Gastroesophageal sphincter (tissue), 4 donors: ENCODE results near the gene ALAS2. TPM values are rescaled to one million over a fixed set of nuclear protein-coding genes. Genes with fewer than 3 reads are reported as not detected.

Experiments
- ATAC-seq: fragments of 150-250 bp; one replicate; pipeline ENCODE4 v1.9.1; 2016; ENCODE audit warnings: mild to moderate bottlenecking, moderate library complexity
- H3K27ac ChIP-seq, 4 donors: fragments of 200-600 bp; sonication (generic) in 3 of 4; 1 replicate in 3 of 4; 2 replicates in 1 of 4; pipeline ENCODE4 v1.5.1; 2016 to 2019
- H3K27me3 ChIP-seq: fragments of 200-600 bp; sonication (generic); one replicate; pipeline ENCODE4 v1.5.1; 2019
- H3K36me3 ChIP-seq, 2 donors: fragments of 200-600 bp; sonication (generic); one replicate each; pipeline ENCODE4 v1.5.1; 2019; ENCODE audit warnings: control low read depth in 1 of 2
- H3K4me1 ChIP-seq, 3 donors: fragments of 200-600 bp; sonication (generic); 1 replicate in 2 of 3; 2 replicates in 1 of 3; pipeline ENCODE4 v1.5.1; 2016 to 2019; ENCODE audit warnings: control low read depth in 2 of 3
- H3K4me3 ChIP-seq, 2 donors: fragments of 200-600 bp; sonication (generic); one replicate each; pipeline ENCODE4 v1.5.1; 2019; ENCODE audit warnings: mild to moderate bottlenecking in 1 of 2, moderate library complexity in 1 of 2
- H3K9me3 ChIP-seq, 3 donors: fragments of 200-600 bp; sonication (generic); one replicate each; pipeline ENCODE4 v1.5.1; 2017 to 2019; ENCODE audit warnings: control low read depth in 2 of 3
- CTCF ChIP-seq, 4 experiments: fragments of 200-600 bp in 2 of 4; fragments of 450-650 bp in 2 of 4; sonication (generic) in 1 of 4; IDR thresholded peaks; one replicate each; pipeline ENCODE4 v1.5.1; 2017 to 2019; ENCODE audit warnings: antibody characterized with exemption in 4 of 4, mild to moderate bottlenecking in 2 of 4, moderate library complexity in 2 of 4
- EP300 ChIP-seq: sonication (generic); formaldehyde crosslinking; IDR thresholded peaks from one replicate; pipeline ENCODE4 v1.6.1; 2017; ENCODE audit warnings: antibody characterized with exemption, mild to moderate bottlenecking
- POLR2A ChIP-seq, 2 donors: fragments of 450-650 bp; IDR thresholded peaks; one replicate each; pipeline ENCODE4 v1.6.1; 2017; ENCODE audit warnings: antibody characterized with exemption in 2 of 2, mild to moderate bottlenecking in 2 of 2, moderate library complexity in 1 of 2
- POLR2AphosphoS5 ChIP-seq: sonication (generic); formaldehyde crosslinking; IDR thresholded peaks from one replicate; pipeline ENCODE4 v1.6.1; 2017; ENCODE audit warnings: antibody characterized with exemption
- WGBS, 2 donors: methylation state at CpG; one replicate each; pipeline ENCODE4 v1.1.5; 2018; ENCODE audit warnings: low coverage in 1 of 2; 5-methylcytosine and 5-hydroxymethylcytosine counted together
- total RNA-seq, 4 donors: library from RNA; depleted of rRNA; stranded (reverse); fragments of >200 nt; gene quantifications; one replicate each; pipeline ENCODE4 v1.1.0, GENCODE V29; 2016

The ALAS2 gene
- total RNA-seq, 4 donors from 2014 or later = 0.39 to 2.2 (median 1.4) TPM; not detected in 1

- Histone ChIP-seq H3K4me1 (no peaks in the 10 kb centered on the region), H3K27ac (no peak overlapping the region), H3K27me3 (no peaks in the 10 kb centered on the region), H3K36me3 (no peaks in the 10 kb centered on the region), H3K4me3 (no peak overlapping the region), H3K9me3 (no peaks in the 10 kb centered on the region)
- ATAC-seq = no peak
- 72% methylated on average over 3 to 5 of the region's 6 CpGs for WGBS, 2 donors
- TF ChIP-seq POLR2A (IDR thresholded peaks at IDR 0.05) (no peak), EP300 (no peak), POLR2AphosphoS5 (no peak)
Measured at GRCh38 chrX:54980334-54980733, 50.4 kb downstream of the ALAS2 start.

GRCh38 chrX:54979432-54979831 is 51.3 kb downstream of the ALAS2 start:
- Histone ChIP-seq H3K36me3 (no peaks in the 10 kb centered on the region), H3K27me3 (no peaks in the 10 kb centered on the region), H3K9me3 (no peaks in the 10 kb centered on the region), H3K27ac (no peak overlapping the region), H3K4me3 (no peak overlapping the region), H3K4me1 (no peaks in the 10 kb centered on the region)
- ATAC-seq = no peak
- TF ChIP-seq POLR2AphosphoS5 = no peak
- no peak for TF ChIP-seq EP300
- TF ChIP-seq POLR2A (IDR thresholded peaks at IDR 0.05) = no peak
- TF ChIP-seq CTCF (IDR thresholded peaks at IDR 0.05) = no peak

GRCh38 chrX:54978448-54978847 is 52.3 kb downstream of the ALAS2 start:
- ATAC-seq = no peak
- H3K36me3 ChIP-seq = no peaks in the 10 kb centered on the region

GRCh38 chrX:54977387-54977786 is 53.4 kb downstream of the ALAS2 start:
- Histone ChIP-seq H3K4me1 (no peaks in the 10 kb centered on the region), H3K36me3 (no peaks in the 10 kb centered on the region), H3K9me3 (no peaks in the 10 kb centered on the region), H3K4me3 (no peak overlapping the region), H3K27me3 (no peaks in the 10 kb centered on the region), H3K27ac (no peak overlapping the region)
- no peak for TF ChIP-seq POLR2AphosphoS5
- TF ChIP-seq POLR2A (IDR thresholded peaks at IDR 0.05) = no peak
- TF ChIP-seq EP300 = no peak
- no peak for TF ChIP-seq CTCF (IDR thresholded peaks at IDR 0.05)
- no peak for ATAC-seq
- 56 to 69% methylated on average over 4 of the region's 4 CpGs for WGBS, 2 donors

More at GRCh38 chrX:54978448-54978847, 52.3 kb downstream of the ALAS2 start:
- Histone ChIP-seq H3K4me1 (no peaks in the 10 kb centered on the region), H3K4me3 (no peak overlapping the region), H3K9me3 (no peaks in the 10 kb centered on the region), H3K27me3 (no peaks in the 10 kb centered on the region), H3K27ac (no peak overlapping the region)
- TF ChIP-seq POLR2AphosphoS5 (no peak), POLR2A (IDR thresholded peaks at IDR 0.05) (no peak), CTCF (IDR thresholded peaks at IDR 0.05) (no peak), EP300 (no peak)

- TF ChIP-seq CTCF (IDR thresholded peaks at IDR 0.05) (no peak), EP300 (no peak), POLR2A (IDR thresholded peaks at IDR 0.05) (no peak), POLR2AphosphoS5 (no peak)
- ATAC-seq = no peak
- no peak overlapping the region for H3K4me3 ChIP-seq
- H3K9me3 ChIP-seq = no peaks in the 10 kb centered on the region
- no peak overlapping the region for H3K27ac ChIP-seq
- H3K36me3 ChIP-seq = no peaks in the 10 kb centered on the region
- 70 to 73% methylated on average over 3 of the region's 4 CpGs for WGBS, 2 donors
- no peaks in the 10 kb centered on the region for H3K27me3 ChIP-seq
- H3K4me1 ChIP-seq = no peaks in the 10 kb centered on the region
Measured at GRCh38 chrX:54964766-54965497, 65.8 kb downstream of the ALAS2 start.
